Astrocyte of the cerebellum (primary cell): Measurements from ENCODE around the gene FBXL19.

Experiments used
- DNase-seq: peaks from one replicate; pipeline ENCODE4 v3.0.0-alpha.2; 2011; ENCODE audit warnings: low read depth
- H3K4me3 ChIP-seq: 2 replicates; pipeline ENCODE4 v1.5.1; 2011; ENCODE audit warnings: mild to moderate bottlenecking, low read depth, low read length, moderate library complexity
- CTCF ChIP-seq: IDR thresholded peaks from 2 replicates; pipeline ENCODE4 v1.5.1; 2012; ENCODE audit warnings: low read length, low read depth, moderate library complexity, mild to moderate bottlenecking; ENCODE audit errors: missing control alignments
- in situ Hi-C: cut with HindIII; loops from 2 replicates; pipeline ENCODE4 v1.10.0; 2017; ENCODE audit warnings: low sequenced_read_pairs

FBXL19 gene

GRCh38 chr16:30926937-30927788 lies 3.8 kb downstream of the FBXL19 start:
- DNase-seq = no peak
- in situ Hi-C loops = loop anchor here (25.0 kb wide), 1 partner anchor 135 kb away; the partner anchor contains the start of genes ZNF646 and ZNF668
- no peak for TF ChIP-seq CTCF
- no peak overlapping the region for H3K4me3 ChIP-seq

- TF ChIP-seq CTCF = no peak
- in situ Hi-C loops = loop anchor here (25.0 kb wide), 1 partner anchor 134 kb away; the partner anchor contains the start of genes ZNF646 and ZNF668
- no peak for DNase-seq
- H3K4me3 ChIP-seq = no peak overlapping the region
Measured at GRCh38 chr16:30927789-30928378, 4.5 kb downstream of the FBXL19 start.

- no peak for DNase-seq
- in situ Hi-C loops = loop anchor here (25.0 kb wide), 1 partner anchor 134 kb away; the partner anchor contains the start of genes ZNF646 and ZNF668
- TF ChIP-seq CTCF = no peak
- no peak overlapping the region for H3K4me3 ChIP-seq
Measured at GRCh38 chr16:30928390-30928789, 5.0 kb downstream of the FBXL19 start.

GRCh38 chr16:30929167-30929566 lies 5.8 kb downstream of the FBXL19 start:
- no peak overlapping the region for H3K4me3 ChIP-seq
- no peak for DNase-seq
- in situ Hi-C loops = loop anchor here (25.0 kb wide), 1 partner anchor 133 kb away; the partner anchor contains the start of genes ZNF646 and ZNF668
- TF ChIP-seq CTCF = no peak

- in situ Hi-C loops = loop anchor here (25.0 kb wide), 1 partner anchor 132 kb away; the partner anchor contains the start of genes ZNF646 and ZNF668
- no peak overlapping the region for H3K4me3 ChIP-seq
- no peak for DNase-seq
- TF ChIP-seq CTCF = no peak
Measured at GRCh38 chr16:30930160-30930571, 6.8 kb downstream of the FBXL19 start.

GRCh38 chr16:30931068-30931650 lies 7.8 kb downstream of the FBXL19 start:
- in situ Hi-C loops = loop anchor here (25.0 kb wide), 1 partner anchor 131 kb away; the partner anchor contains the start of genes ZNF646 and ZNF668
- DNase-seq = no peak
- TF ChIP-seq CTCF = no peak
- H3K4me3 ChIP-seq = no peak overlapping the region
